Measurements from ENCODE around the gene APOA1.
"Not testable (repeated sequence)": the region's sequence is repeated elsewhere in the genome, so short reads cannot be mapped to it uniquely, and the experiment has no call there.

The APOA1 gene

DNA sequence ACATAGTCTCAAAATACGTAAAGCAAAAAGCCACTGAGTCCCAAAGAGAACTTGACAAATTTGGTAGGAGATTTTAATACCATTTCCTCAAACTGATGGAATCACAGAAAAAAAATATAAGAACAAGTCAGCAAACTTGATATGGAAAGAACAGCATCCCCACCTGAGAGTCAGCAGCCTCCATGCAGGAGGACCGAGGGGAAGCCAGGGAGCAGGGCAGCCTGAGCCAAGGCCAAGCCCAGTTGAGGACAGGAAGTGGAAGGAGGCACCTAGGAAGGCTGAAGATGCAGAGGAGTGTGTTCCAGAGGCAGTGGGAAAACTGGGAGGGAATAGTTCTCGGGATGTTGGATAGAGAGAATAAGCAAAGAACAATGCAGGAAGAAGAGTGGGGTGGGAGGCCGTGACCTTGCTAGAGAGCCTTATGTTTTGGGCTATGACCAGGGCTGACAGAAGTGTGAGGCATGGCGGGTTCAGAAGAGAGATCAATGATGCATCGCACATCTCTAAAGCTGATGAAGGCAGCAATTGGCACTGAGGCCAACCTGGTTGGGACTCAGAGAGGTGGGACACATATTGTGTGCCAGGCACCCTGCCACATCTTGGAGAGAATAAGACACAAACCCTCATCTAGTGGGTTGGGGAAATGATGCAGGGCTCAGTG, 29.7 kb downstream of the APOA1 start:
- no peak for DNase-seq (ENCODE audit: low spot score)
- H3K27ac ChIP-seq: no peak overlapping the region

DNA sequence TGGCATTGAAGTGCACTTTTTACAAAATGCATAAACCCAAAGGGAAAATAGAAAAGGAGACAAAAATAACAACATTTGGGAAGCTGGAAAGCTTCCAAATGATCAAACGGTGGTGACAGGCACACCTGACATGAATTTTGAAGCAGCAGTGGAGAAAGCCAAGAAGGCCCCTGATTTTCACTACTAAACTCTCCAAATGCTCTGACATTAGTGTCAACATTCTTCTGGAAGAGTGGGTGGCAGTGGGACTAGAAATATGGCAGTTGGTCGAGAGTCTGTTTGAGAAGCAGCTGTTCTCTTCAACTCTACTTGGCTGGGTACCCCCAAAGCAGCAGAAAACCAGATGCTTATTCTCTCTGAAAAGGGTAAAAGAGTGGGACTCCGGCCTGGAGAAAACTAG, 33.4 kb downstream of the APOA1 start:
- Histone ChIP-seq H3K27ac (no peak overlapping the region), H3K4me3 (no peak overlapping the region)
- TF ChIP-seq, protein P1, sequence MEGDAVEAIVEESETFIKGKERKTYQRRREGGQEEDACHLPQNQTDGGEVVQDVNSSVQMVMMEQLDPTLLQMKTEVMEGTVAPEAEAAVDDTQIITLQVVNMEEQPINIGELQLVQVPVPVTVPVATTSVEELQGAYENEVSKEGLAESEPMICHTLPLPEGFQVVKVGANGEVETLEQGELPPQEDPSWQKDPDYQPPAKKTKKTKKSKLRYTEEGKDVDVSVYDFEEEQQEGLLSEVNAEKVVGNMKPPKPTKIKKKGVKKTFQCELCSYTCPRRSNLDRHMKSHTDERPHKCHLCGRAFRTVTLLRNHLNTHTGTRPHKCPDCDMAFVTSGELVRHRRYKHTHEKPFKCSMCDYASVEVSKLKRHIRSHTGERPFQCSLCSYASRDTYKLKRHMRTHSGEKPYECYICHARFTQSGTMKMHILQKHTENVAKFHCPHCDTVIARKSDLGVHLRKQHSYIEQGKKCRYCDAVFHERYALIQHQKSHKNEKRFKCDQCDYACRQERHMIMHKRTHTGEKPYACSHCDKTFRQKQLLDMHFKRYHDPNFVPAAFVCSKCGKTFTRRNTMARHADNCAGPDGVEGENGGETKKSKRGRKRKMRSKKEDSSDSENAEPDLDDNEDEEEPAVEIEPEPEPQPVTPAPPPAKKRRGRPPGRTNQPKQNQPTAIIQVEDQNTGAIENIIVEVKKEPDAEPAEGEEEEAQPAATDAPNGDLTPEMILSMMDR (IDR thresholded peaks at IDR 0.05): no peak

More for the DNA sequence above, 29.7 kb downstream of the APOA1 start:
- H3K4me3 ChIP-seq: no peak overlapping the region
- TF ChIP-seq, protein P1 (IDR thresholded peaks at IDR 0.05): no peak

DNA sequence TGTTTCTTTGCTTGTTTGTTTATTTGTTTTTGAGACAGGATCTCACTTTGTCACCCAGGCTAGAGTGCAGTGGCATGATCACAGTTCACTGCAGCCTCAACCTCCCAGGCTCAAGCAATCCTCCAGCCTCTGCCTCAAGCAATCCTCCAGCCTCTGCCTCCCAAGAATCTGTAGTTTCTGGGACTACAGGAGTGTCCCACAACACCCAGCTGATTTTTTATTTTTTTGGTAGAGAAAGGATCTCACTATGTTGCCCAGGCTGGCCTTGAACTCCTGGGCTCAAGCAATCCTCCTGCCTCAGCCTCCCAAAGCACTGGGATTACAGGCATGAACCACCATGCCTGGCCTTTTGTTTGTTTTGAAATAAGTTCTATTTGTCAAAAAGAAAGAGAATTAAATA, 35.8 kb downstream of the APOA1 start:
- not testable (repeated sequence) for DNase-seq (ENCODE audit: low spot score); H3K4me3 ChIP-seq; H3K27ac ChIP-seq

More for the DNA sequence above, 33.4 kb downstream of the APOA1 start:
- DNase-seq (ENCODE audit: low spot score): no peak

DNA sequence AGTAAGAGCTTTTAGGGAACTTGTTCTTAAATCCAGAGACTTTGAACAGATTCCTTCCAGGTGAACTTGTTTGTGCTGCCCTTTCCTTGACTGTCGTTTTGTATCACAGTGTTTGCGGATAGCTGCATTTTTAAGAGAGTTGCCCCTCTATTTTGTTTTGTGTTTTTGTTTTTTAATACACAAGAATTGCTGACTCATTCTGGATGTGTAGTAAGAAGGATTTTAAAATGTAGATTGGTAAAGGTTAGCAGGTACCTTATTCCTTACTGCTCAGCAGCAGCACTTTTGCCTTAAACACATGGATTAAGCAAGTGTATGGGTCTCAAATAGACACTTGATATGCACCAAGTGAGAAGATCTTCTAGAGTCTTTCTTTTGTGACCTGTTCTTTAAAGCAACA, 36.8 kb downstream of the APOA1 start:
- Histone ChIP-seq H3K27ac (no peak overlapping the region), H3K4me3 (no peak overlapping the region)
- DNase-seq (ENCODE audit: low spot score): no peak
- TF ChIP-seq, protein P1 (IDR thresholded peaks at IDR 0.05): no peak

DNA sequence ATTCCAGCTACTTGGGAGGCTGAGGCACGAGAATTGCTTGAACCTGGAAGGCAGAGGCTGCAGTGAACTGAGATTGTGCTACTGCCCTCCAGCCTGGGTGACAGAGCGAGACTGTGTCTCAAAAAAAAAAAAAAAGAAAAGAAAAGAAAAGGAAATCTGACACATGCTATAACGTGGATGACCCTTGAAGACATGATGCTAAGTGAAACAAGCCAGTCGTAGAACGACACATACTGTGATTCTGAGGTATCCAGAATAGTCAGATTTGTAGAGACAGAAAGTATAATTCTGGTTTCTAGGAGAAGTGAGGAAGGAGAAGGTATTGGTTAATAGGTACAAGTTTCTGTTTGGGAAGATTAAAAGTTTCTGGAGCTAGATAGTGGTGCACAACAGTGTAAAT, 39.1 kb downstream of the APOA1 start:
- DNase-seq (ENCODE audit: low spot score): no peak
- Histone ChIP-seq H3K27ac (no peak overlapping the region), H3K4me3 (no peak overlapping the region)
- TF ChIP-seq, protein P1 (IDR thresholded peaks at IDR 0.05): no peak

DNA sequence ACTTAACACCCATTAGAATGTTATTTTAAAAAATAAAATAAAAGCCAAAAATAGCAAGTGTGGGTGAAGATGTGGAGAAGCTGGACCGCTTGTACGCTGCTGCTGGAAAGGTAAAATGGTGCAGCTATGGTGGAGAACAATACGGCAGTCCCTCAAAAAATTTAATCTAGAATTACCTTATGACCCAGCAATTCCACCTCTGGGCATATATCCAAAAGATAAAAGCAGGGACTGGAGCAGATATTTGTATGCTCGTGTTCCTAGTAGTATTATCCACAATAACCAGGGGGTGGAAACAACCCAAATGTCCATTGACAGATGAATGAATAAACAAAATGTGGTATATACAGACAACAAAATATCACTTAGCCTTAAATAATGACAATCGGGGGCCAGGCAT, 39.6 kb downstream of the APOA1 start:
- no peak overlapping the region for H3K4me3 ChIP-seq
- DNase-seq (ENCODE audit: low spot score): no peak
- TF ChIP-seq, protein P1 (IDR thresholded peaks at IDR 0.05): no peak
- H3K27ac ChIP-seq: no peak overlapping the region

DNA sequence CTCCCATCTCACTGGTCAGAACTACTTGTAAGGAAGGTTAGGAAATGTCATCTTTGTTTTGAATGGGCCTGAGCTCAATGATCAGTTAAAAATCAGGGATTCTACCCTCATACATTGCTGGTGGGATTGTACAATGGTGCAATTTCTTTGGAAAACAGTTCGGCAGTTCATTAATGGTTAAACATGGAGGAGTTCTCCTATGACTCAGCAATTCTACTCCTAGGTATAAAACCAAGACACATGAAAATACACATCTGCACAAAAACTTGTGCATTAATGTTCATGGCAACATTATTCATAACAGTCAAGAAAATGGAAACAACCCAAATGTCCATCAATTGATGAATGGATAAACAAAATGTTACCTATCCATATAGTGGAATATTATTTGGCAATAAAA, 40.9 kb downstream of the APOA1 start:
- H3K4me3 ChIP-seq: no peak overlapping the region
- DNase-seq (ENCODE audit: low spot score): no peak
- no peak overlapping the region for H3K27ac ChIP-seq
- TF ChIP-seq, protein P1 (IDR thresholded peaks at IDR 0.05): no peak

Measured in coronary artery (tissue), 2 donors.